HCT116 (cell line): ENCODE results near the gene OVOL2.
"Not testable (repeated sequence)": the region's sequence is repeated elsewhere in the genome, so short reads cannot be mapped to it uniquely, and the experiment has no call there.

ENCODE experiments used
- ATF3 ChIP-seq: IDR thresholded peaks from 2 replicates; pipeline ENCODE4 v1.6.1; 2012
- CTCF ChIP-seq, 3 experiments: fragments of 200-600 bp in 1 of 3; sonication (generic) in 1 of 3; IDR thresholded peaks in 2 of 3; conservative IDR thresholded peaks in 1 of 3; 2 replicates each; pipeline ENCODE4 v1.5.1; 2012 to 2017; ENCODE audit warnings: low read depth in 2 of 3, low read length in 2 of 3, antibody characterized with exemption in 1 of 3, borderline replicate concordance in 1 of 3, control low read depth in 1 of 3, mild to moderate bottlenecking in 1 of 3, mixed read lengths in 1 of 3, mixed run types in 1 of 3, moderate library complexity in 1 of 3; ENCODE audit not compliant: insufficient read depth in 1 of 3
- EGR1 ChIP-seq: IDR thresholded peaks from 2 replicates; pipeline ENCODE4 v1.6.1; 2012; ENCODE audit warnings: low read depth
- EZH2 ChIP-seq: fragments of 200-600 bp; sonication (generic); IDR thresholded peaks from 2 replicates; pipeline ENCODE4 v1.6.1; 2017; ENCODE audit warnings: antibody characterized with exemption, mixed run types
- JUND ChIP-seq: IDR thresholded peaks from 2 replicates; pipeline ENCODE4 v1.6.1; 2012
- MAX ChIP-seq: IDR thresholded peaks from 2 replicates; pipeline ENCODE4 v1.6.1; 2012
- POLR2A ChIP-seq: IDR thresholded peaks from 2 replicates; pipeline ENCODE4 v1.7.0; 2011; ENCODE audit warnings: borderline replicate concordance; ENCODE audit not compliant: insufficient read depth, insufficient read length; ENCODE audit errors: extremely low read depth
- POLR2AphosphoS5 ChIP-seq: IDR thresholded peaks from 2 replicates; pipeline ENCODE4 v1.6.1; 2011; ENCODE audit warnings: mild to moderate bottlenecking, low read depth, low read length, moderate library complexity
- SP1 ChIP-seq: IDR thresholded peaks from 2 replicates; pipeline ENCODE4 v1.6.1; 2012; ENCODE audit warnings: low read depth
- TCF7L2 ChIP-seq: IDR thresholded peaks from 2 replicates; pipeline ENCODE4 v1.7.0; 2011; ENCODE audit warnings: borderline replicate concordance, inconsistent platforms; ENCODE audit not compliant: insufficient read depth, insufficient read length; ENCODE audit errors: extremely low read depth
- YY1 ChIP-seq: IDR thresholded peaks from 2 replicates; pipeline ENCODE4 v1.6.1; 2011; ENCODE audit warnings: low read length, low read depth, moderate library complexity, mild to moderate bottlenecking; ENCODE audit not compliant: insufficient replicate concordance; ENCODE audit errors: extremely low read depth
- ZFX ChIP-seq: fragments of 450-650 bp; IDR thresholded peaks from 2 replicates; pipeline ENCODE4 v1.6.1; 2017
- ZNF274 ChIP-seq: fragments of 200-500 bp; sonication (Bioruptor generic); IDR thresholded peaks from 2 replicates; pipeline ENCODE4 v1.6.1; 2014; ENCODE audit warnings: mild to moderate bottlenecking, low read depth, low read length, inconsistent platforms

- not testable (repeated sequence) for TF ChIP-seq CTCF (IDR thresholded peaks at IDR 0.05 in 2 of 3, conservative IDR thresholded peaks at IDR 0.05 in 1 of 3; ENCODE audit: borderline replicate concordance in 1 of 3, insufficient read depth in 1 of 3, low read depth in 2 of 3, low read length in 2 of 3); POLR2AphosphoS5; POLR2A; ATF3; TCF7L2; SP1; ZNF274; MAX; YY1; ZFX; EGR1; JUND; EZH2
Observed at GRCh38 chr20:18080836-18081235, 23.1 kb upstream of the OVOL2 start.
